Tibial artery (tissue), 4 donors: Measurements from ENCODE around the gene SGCG.
A peak's percentile ranks its signal among the peaks of the same experiment; 100 is the strongest.

ENCODE experiments used
- DNase-seq, 2 donors: peaks; one replicate each; pipeline ENCODE4 v3.0.0-alpha.2; 2019
- H3K27ac ChIP-seq, 2 donors: fragments of 200-600 bp; sonication (generic) in 1 of 2; 1 replicate in 1 of 2; 2 replicates in 1 of 2; pipeline ENCODE4 v1.5.1; 2018 to 2019; ENCODE audit warnings: mild to moderate bottlenecking in 1 of 2
- H3K27me3 ChIP-seq, 2 donors: fragments of 200-600 bp; sonication (generic) in 1 of 2; one replicate each; pipeline versions ENCODE4 v1.5.1 to v1.6.0; 2016 to 2019
- H3K36me3 ChIP-seq, 3 donors: fragments of 200-600 bp; sonication (generic) in 2 of 3; one replicate each; pipeline ENCODE4 v1.5.1; 2016 to 2019; ENCODE audit warnings: mild to moderate bottlenecking in 2 of 3
- H3K4me1 ChIP-seq, 4 donors: fragments of 200-600 bp; sonication (generic) in 2 of 4; 1 replicate in 3 of 4; 2 replicates in 1 of 4; pipeline ENCODE4 v1.5.1; 2016 to 2019
- H3K4me3 ChIP-seq, 2 donors: fragments of 200-600 bp; sonication (generic) in 1 of 2; 1 replicate in 1 of 2; 2 replicates in 1 of 2; pipeline ENCODE4 v1.5.1; 2018 to 2019; ENCODE audit warnings: mild to moderate bottlenecking in 2 of 2
- H3K9me3 ChIP-seq, 3 donors: fragments of 200-600 bp; sonication (generic) in 1 of 3; one replicate each; pipeline ENCODE4 v1.5.1; 2016 to 2019
- CTCF ChIP-seq, 2 experiments: fragments of 200-600 bp in 1 of 2; fragments of 450-650 bp in 1 of 2; IDR thresholded peaks; one replicate each; pipeline ENCODE4 v1.5.1; 2017 to 2019; ENCODE audit warnings: antibody characterized with exemption in 2 of 2, mild to moderate bottlenecking in 1 of 2, moderate library complexity in 1 of 2
- intact Hi-C: fragments of 100-400 bp; cut with DNase I; formaldehyde crosslinking; loops from one replicate; pipeline ENCODE4 v1.15.0; 2023; ENCODE audit warnings: low total_unique reads

Gene SGCG

GRCh38 chr13:23267571-23267970, 86.8 kb downstream of the SGCG start:
- Histone ChIP-seq H3K27me3 (no peaks in the 10 kb centered on the region), H3K9me3 (peaks cover 0 to 3% (median 0%) of the 10 kb centered on the region in 3 donors), H3K27ac (no peak overlapping the region), H3K4me1 (no peaks in the 10 kb centered on the region), H3K4me3 (no peak overlapping the region), H3K36me3 (no peaks in the 10 kb centered on the region)
- no peak for DNase-seq
- TF ChIP-seq CTCF (IDR thresholded peaks at IDR 0.05) = no peak
- intact Hi-C loops = no loop called here

- DNase-seq = no peak
- Histone ChIP-seq H3K27ac (no peak overlapping the region), H3K9me3 (no peaks in the 10 kb centered on the region), H3K36me3 (no peaks in the 10 kb centered on the region), H3K27me3 (no peaks in the 10 kb centered on the region), H3K4me1 (no peaks in the 10 kb centered on the region), H3K4me3 (no peak overlapping the region)
- intact Hi-C loops = no loop called here
- no peak for TF ChIP-seq CTCF (IDR thresholded peaks at IDR 0.05)
Observed at GRCh38 chr13:23268441-23268840, 87.7 kb downstream of the SGCG start.

- H3K9me3 ChIP-seq = no peaks in the 10 kb centered on the region
- no peak overlapping the region for H3K27ac ChIP-seq
- no peak overlapping the region for H3K4me3 ChIP-seq
- H3K4me1 ChIP-seq = no peaks in the 10 kb centered on the region
- intact Hi-C loops = no loop called here
- DNase-seq = no peak
- no peaks in the 10 kb centered on the region for H3K27me3 ChIP-seq
- no peak for TF ChIP-seq CTCF (IDR thresholded peaks at IDR 0.05)
- no peaks in the 10 kb centered on the region for H3K36me3 ChIP-seq
Observed at GRCh38 chr13:23271331-23271730, 90.6 kb downstream of the SGCG start.

- Histone ChIP-seq H3K4me1 (no peaks in the 10 kb centered on the region), H3K27ac (no peak overlapping the region), H3K4me3 (no peak overlapping the region), H3K36me3 (no peaks in the 10 kb centered on the region), H3K9me3 (no peaks in the 10 kb centered on the region), H3K27me3 (no peaks in the 10 kb centered on the region)
- no peak for DNase-seq
- intact Hi-C loops = no loop called here
- TF ChIP-seq CTCF (IDR thresholded peaks at IDR 0.05) = no peak
Observed at GRCh38 chr13:23273498-23273897, 92.7 kb downstream of the SGCG start.

- Histone ChIP-seq H3K27ac (no peak overlapping the region), H3K27me3 (no peaks in the 10 kb centered on the region), H3K4me3 (no peak overlapping the region), H3K36me3 (no peaks in the 10 kb centered on the region), H3K4me1 (no peaks in the 10 kb centered on the region), H3K9me3 (no peaks in the 10 kb centered on the region)
- TF ChIP-seq CTCF (IDR thresholded peaks at IDR 0.05) = no peak
- DNase-seq = no peak
- intact Hi-C loops = no loop called here
Observed at GRCh38 chr13:23279321-23279720, 98.5 kb downstream of the SGCG start.

- no peaks in the 10 kb centered on the region for H3K9me3 ChIP-seq
- intact Hi-C loops = no loop called here
- no peaks in the 10 kb centered on the region for H3K36me3 ChIP-seq
- TF ChIP-seq CTCF (IDR thresholded peaks at IDR 0.05) = no peak
- H3K27ac ChIP-seq = peak overlapping the region; percentile 1 to 8
- DNase-seq = no peak
- no peak overlapping the region for H3K4me3 ChIP-seq
- H3K4me1 ChIP-seq = peaks cover 0 to 26% (median 5%) of the 10 kb centered on the region in 4 donors
- no peaks in the 10 kb centered on the region for H3K27me3 ChIP-seq
Observed at GRCh38 chr13:23288564-23288963, 107.8 kb downstream of the SGCG start.
